Upper lobe of left lung (tissue), 4 donors: ENCODE data around the gene GARS1.

Experiments
- EP300 ChIP-seq, 4 donors: sonication (generic); formaldehyde crosslinking; IDR thresholded peaks; one replicate each; pipeline ENCODE4 v1.5.1; 2017; ENCODE audit warnings: antibody characterized with exemption in 4 of 4, control low read depth in 2 of 4
- POLR2AphosphoS5 ChIP-seq, 2 donors: sonication (generic); formaldehyde crosslinking; IDR thresholded peaks; one replicate each; pipeline ENCODE4 v1.5.1; 2017; ENCODE audit warnings: antibody characterized with exemption in 2 of 2
- TF ChIP-seq, protein P1 (sequence below), 6 experiments: fragments of 450-650 bp in 4 of 6; fragments of 200-600 bp in 2 of 6; sonication (generic) in 2 of 6; IDR thresholded peaks; one replicate each; pipeline ENCODE4 v1.5.1; 2016 to 2019; ENCODE audit warnings: antibody characterized with exemption in 6 of 6

GRCh38 chr7:30627026-30627425 is 32.3 kb downstream of the GARS1 start:
- TF ChIP-seq POLR2AphosphoS5 (IDR thresholded peaks at IDR 0.05) (no peak), EP300 (IDR thresholded peaks at IDR 0.05) (no peak)
- TF ChIP-seq, protein P1, sequence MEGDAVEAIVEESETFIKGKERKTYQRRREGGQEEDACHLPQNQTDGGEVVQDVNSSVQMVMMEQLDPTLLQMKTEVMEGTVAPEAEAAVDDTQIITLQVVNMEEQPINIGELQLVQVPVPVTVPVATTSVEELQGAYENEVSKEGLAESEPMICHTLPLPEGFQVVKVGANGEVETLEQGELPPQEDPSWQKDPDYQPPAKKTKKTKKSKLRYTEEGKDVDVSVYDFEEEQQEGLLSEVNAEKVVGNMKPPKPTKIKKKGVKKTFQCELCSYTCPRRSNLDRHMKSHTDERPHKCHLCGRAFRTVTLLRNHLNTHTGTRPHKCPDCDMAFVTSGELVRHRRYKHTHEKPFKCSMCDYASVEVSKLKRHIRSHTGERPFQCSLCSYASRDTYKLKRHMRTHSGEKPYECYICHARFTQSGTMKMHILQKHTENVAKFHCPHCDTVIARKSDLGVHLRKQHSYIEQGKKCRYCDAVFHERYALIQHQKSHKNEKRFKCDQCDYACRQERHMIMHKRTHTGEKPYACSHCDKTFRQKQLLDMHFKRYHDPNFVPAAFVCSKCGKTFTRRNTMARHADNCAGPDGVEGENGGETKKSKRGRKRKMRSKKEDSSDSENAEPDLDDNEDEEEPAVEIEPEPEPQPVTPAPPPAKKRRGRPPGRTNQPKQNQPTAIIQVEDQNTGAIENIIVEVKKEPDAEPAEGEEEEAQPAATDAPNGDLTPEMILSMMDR (IDR thresholded peaks at IDR 0.05): no peak
